ENCODE data around the gene GDF7. TPM values are rescaled to one million over a fixed set of nuclear protein-coding genes. Genes with fewer than 3 reads are reported as not detected.

Gene GDF7
- polyA plus RNA-seq, 3 donors, result not detected

DNA sequence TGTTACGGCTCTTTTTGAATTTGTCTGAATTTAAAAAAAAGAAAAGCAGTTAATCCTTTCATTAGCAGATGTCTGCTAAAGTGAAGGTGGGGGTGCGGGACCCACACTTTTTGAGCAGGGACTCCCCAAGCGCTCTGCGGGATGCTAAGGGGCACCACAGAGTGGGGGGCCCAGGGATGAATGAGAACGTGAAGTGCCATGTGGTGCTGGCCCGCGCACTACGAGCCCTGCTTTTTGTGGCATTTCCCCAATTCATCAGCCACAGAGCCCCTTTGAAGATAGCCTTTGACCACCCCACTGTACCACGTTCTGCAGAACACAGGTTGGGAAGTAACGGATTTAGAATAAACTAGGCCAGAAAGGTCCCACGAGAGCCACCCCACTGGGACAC lies 44.7 kb upstream of the GDF7 start:
- Mint-ChIP-seq H3K27me3 (ENCODE audit: low read depth in 3 of 3) (peaks cover 0 to 3% (median 1%) of the 10 kb centered on the region in 3 donors), H3K27ac (no peak overlapping the region), H3K9me3 (peaks cover 0 to 2% (median 0%) of the 10 kb centered on the region in 7 donors), H3K4me3 (no peak overlapping the region), H3K4me1 (peaks cover 21% of the 10 kb centered on the region), H3K36me3 (peaks cover 74 to 79% of the 10 kb centered on the region in 2 donors)
- Histone ChIP-seq H3K27me3 (ENCODE audit: control insufficient read depth in 2 of 2, insufficient read depth in 2 of 2, low read length in 2 of 2) (no peaks in the 10 kb centered on the region), H3K79me2 (ENCODE audit: insufficient read depth, low read length) (no peaks in the 10 kb centered on the region), H2AFZ (ENCODE audit: insufficient read depth, low read depth, low read length, poor library complexity, severe bottlenecking) (no peak overlapping the region), H4K20me1 (ENCODE audit: insufficient read depth, low read length) (peaks cover 28% of the 10 kb centered on the region), H3K4me2 (replicated peaks; ENCODE audit: extremely low read depth, low read length, poor library complexity, severe bottlenecking) (no peak overlapping the region), H3K9me3 (replicated peaks in 1 of 2; ENCODE audit: control insufficient read depth in 1 of 2, insufficient read depth in 1 of 2, low read length in 2 of 2) (no peaks in the 10 kb centered on the region), H3K4me3 (replicated peaks in 1 of 3; ENCODE audit: low read depth in 2 of 3, low read length in 3 of 3) (no peak overlapping the region), H3K4me1 (ENCODE audit: control insufficient read depth in 1 of 2, insufficient read depth in 2 of 2, low read length in 2 of 2) (peaks cover 17 to 21% of the 10 kb centered on the region in 2 donors), H3K9ac (ENCODE audit: insufficient read depth, low read length, poor library complexity, severe bottlenecking) (no peak overlapping the region), H3K27ac (ENCODE audit: low read depth in 1 of 2, low read length in 2 of 2) (no peak overlapping the region), H3K36me3 (replicated peaks in 1 of 2; ENCODE audit: control insufficient read depth in 1 of 2, insufficient read depth in 2 of 2, low read length in 2 of 2) (peaks cover 85 to 87% of the 10 kb centered on the region in 2 donors)
- no peak for DNase-seq
- intact Hi-C loops (cut with micrococcal nuclease), result no loop called here
- 95% methylated on average over 8 of the region's 11 CpGs for WGBS (ENCODE audit: insufficient coverage)
- TF ChIP-seq, protein P1, sequence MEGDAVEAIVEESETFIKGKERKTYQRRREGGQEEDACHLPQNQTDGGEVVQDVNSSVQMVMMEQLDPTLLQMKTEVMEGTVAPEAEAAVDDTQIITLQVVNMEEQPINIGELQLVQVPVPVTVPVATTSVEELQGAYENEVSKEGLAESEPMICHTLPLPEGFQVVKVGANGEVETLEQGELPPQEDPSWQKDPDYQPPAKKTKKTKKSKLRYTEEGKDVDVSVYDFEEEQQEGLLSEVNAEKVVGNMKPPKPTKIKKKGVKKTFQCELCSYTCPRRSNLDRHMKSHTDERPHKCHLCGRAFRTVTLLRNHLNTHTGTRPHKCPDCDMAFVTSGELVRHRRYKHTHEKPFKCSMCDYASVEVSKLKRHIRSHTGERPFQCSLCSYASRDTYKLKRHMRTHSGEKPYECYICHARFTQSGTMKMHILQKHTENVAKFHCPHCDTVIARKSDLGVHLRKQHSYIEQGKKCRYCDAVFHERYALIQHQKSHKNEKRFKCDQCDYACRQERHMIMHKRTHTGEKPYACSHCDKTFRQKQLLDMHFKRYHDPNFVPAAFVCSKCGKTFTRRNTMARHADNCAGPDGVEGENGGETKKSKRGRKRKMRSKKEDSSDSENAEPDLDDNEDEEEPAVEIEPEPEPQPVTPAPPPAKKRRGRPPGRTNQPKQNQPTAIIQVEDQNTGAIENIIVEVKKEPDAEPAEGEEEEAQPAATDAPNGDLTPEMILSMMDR (IDR thresholded peaks at IDR 0.05), result no peak

DNA sequence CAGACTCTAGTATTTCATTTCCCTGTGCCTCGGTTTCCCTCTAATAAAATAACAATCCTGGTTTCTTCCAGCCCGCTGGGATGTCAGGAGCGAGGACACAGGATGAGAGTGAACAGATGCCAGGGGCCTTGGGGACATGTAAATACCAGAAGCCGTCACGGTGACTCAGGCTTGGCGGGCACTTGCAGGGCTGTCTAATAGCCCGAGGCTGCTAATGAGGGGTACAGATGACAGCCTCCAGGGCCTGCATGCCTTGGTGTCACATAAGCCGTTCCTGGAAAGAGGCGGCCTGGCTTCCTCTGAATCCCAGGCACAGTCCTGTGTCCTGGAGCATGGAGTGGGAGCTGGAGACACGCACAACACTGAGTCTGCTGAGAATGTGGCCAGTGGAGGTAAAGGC lies 44.2 kb upstream of the GDF7 start:
- H3K36me3 ChIP-seq (replicated peaks in 1 of 2; ENCODE audit: control insufficient read depth in 1 of 2, insufficient read depth in 2 of 2, low read length in 2 of 2), result peaks cover 86 to 89% of the 10 kb centered on the region in 2 donors
- peak overlapping the region in 3 of 7 donors; percentile 22 to 44 (median 36) for H3K27ac Mint-ChIP-seq
- 92% methylated on average over 10 of the region's 10 CpGs for WGBS (ENCODE audit: insufficient coverage)
- H3K79me2 ChIP-seq (ENCODE audit: insufficient read depth, low read length), result no peaks in the 10 kb centered on the region
- no peak overlapping the region for H3K27ac ChIP-seq (ENCODE audit: low read depth in 1 of 2, low read length in 2 of 2)
- TF ChIP-seq, protein P1 (IDR thresholded peaks at IDR 0.05), result no peak
- H3K4me3 Mint-ChIP-seq, result no peak overlapping the region
- no peaks in the 10 kb centered on the region for H3K9me3 ChIP-seq (replicated peaks in 1 of 2; ENCODE audit: control insufficient read depth in 1 of 2, insufficient read depth in 1 of 2, low read length in 2 of 2)
- H3K4me3 ChIP-seq (replicated peaks in 1 of 3; ENCODE audit: low read depth in 2 of 3, low read length in 3 of 3), result no peak overlapping the region
- H3K36me3 Mint-ChIP-seq, result peaks cover 78 to 84% of the 10 kb centered on the region in 2 donors
- intact Hi-C loops (cut with micrococcal nuclease), result no loop called here
- H3K4me1 ChIP-seq (ENCODE audit: control insufficient read depth in 1 of 2, insufficient read depth in 2 of 2, low read length in 2 of 2), result peaks cover 13 to 17% of the 10 kb centered on the region in 2 donors
- peaks cover 0 to 2% (median 0%) of the 10 kb centered on the region in 7 donors for H3K9me3 Mint-ChIP-seq
- no peaks in the 10 kb centered on the region for H3K27me3 ChIP-seq (ENCODE audit: control insufficient read depth in 2 of 2, insufficient read depth in 2 of 2, low read length in 2 of 2)
- H3K9ac ChIP-seq (ENCODE audit: insufficient read depth, low read length, poor library complexity, severe bottlenecking), result no peak overlapping the region
- H2AFZ ChIP-seq (ENCODE audit: insufficient read depth, low read depth, low read length, poor library complexity, severe bottlenecking), result no peak overlapping the region
- peaks cover 16% of the 10 kb centered on the region for H3K4me1 Mint-ChIP-seq
- peaks cover 25% of the 10 kb centered on the region for H4K20me1 ChIP-seq (ENCODE audit: insufficient read depth, low read length)
- H3K27me3 Mint-ChIP-seq (ENCODE audit: low read depth in 3 of 3), result peaks cover 0 to 1% (median 1%) of the 10 kb centered on the region in 3 donors
- no peak for DNase-seq
- H3K4me2 ChIP-seq (replicated peaks; ENCODE audit: extremely low read depth, low read length, poor library complexity, severe bottlenecking), result no peak overlapping the region

Data from CD14-positive monocyte (primary cell).